Retinal pigment epithelial cell (primary cell): ENCODE results near the gene GCN1.

ENCODE experiments used
- DNase-seq: peaks from one replicate; pipeline ENCODE4 v3.0.0-alpha.2; 2010; ENCODE audit warnings: low read depth
- H3K4me3 ChIP-seq: 2 replicates; pipeline ENCODE4 v1.5.1; 2011; ENCODE audit warnings: mild to moderate bottlenecking, low read length, control low read depth, moderate library complexity
- CTCF ChIP-seq: conservative IDR thresholded peaks from 2 replicates; pipeline ENCODE4 v1.5.1; 2011; ENCODE audit warnings: low read depth, low read length, control low read depth, inconsistent platforms

GCN1 gene

GRCh38 chr12:120194534-120195395 lies at the start of gene GCN1:
GCN1 (minus strand) TSS chr12:120194715; CDS start chr12:120194697, 18 bp downstream.
- DNase-seq, result peak; percentile 44
- peak within 1 kb of the TSS; percentile 71 for H3K4me3 ChIP-seq
- no peak for TF ChIP-seq CTCF

GRCh38 chr12:120242971-120243699 lies 48.6 kb upstream of the GCN1 start:
- H3K4me3 ChIP-seq, result no peak overlapping the region
- TF ChIP-seq CTCF, result no peak
- DNase-seq, result no peak

- H3K4me3 ChIP-seq, result no peak overlapping the region
- DNase-seq, result no peak
- TF ChIP-seq CTCF, result no peak
Measured at GRCh38 chr12:120242275-120242799, 47.8 kb upstream of the GCN1 start.

- DNase-seq, result no peak
- no peak for TF ChIP-seq CTCF
- H3K4me3 ChIP-seq, result no peak overlapping the region
Measured at GRCh38 chr12:120241561-120242274, 47.2 kb upstream of the GCN1 start.

GRCh38 chr12:120240495-120240833 lies 45.9 kb upstream of the GCN1 start:
- DNase-seq, result no peak
- H3K4me3 ChIP-seq, result no peak overlapping the region
- no peak for TF ChIP-seq CTCF

- no peak for TF ChIP-seq CTCF
- no peak overlapping the region for H3K4me3 ChIP-seq
- DNase-seq, result no peak
Measured at GRCh38 chr12:120239776-120240494, 45.4 kb upstream of the GCN1 start.
